Measurements from ENCODE around the gene DOCK2.

The DOCK2 gene

GRCh38 chr5:169939731-169940130, 302.7 kb downstream of the DOCK2 start:
- TF ChIP-seq EZH2phosphoT487 (IDR thresholded peaks at IDR 0.05; ENCODE audit: borderline replicate concordance, low read length), result no peak
- TF ChIP-seq, protein P1, sequence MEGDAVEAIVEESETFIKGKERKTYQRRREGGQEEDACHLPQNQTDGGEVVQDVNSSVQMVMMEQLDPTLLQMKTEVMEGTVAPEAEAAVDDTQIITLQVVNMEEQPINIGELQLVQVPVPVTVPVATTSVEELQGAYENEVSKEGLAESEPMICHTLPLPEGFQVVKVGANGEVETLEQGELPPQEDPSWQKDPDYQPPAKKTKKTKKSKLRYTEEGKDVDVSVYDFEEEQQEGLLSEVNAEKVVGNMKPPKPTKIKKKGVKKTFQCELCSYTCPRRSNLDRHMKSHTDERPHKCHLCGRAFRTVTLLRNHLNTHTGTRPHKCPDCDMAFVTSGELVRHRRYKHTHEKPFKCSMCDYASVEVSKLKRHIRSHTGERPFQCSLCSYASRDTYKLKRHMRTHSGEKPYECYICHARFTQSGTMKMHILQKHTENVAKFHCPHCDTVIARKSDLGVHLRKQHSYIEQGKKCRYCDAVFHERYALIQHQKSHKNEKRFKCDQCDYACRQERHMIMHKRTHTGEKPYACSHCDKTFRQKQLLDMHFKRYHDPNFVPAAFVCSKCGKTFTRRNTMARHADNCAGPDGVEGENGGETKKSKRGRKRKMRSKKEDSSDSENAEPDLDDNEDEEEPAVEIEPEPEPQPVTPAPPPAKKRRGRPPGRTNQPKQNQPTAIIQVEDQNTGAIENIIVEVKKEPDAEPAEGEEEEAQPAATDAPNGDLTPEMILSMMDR (IDR thresholded peaks at IDR 0.05; ENCODE audit: low read depth, low read length, poor library complexity, severe bottlenecking), result no peak
- H3K27me3 ChIP-seq (ENCODE audit: control insufficient read depth, low read length), result no peaks in the 10 kb centered on the region

DNA sequence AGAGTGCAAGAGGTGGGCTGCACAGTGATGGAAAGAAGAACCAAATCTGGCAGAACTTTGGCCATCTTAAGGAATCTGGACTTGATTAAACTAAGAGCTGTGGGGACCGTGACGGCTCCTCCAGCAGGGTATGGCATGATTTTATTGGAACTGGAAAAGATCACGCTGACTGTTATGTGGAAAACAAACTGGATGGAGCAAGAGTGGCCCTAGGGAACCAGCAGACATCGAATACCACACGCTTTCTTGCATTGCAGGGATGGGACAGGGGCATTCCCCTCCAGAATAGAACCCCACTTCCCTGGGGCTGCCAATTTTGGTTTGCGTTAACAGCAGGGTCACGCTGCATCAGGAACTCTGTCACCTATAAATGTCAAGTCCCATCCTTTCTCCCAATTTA, 304.5 kb downstream of the DOCK2 start:
- no peak overlapping the region for H3K27ac ChIP-seq (ENCODE audit: low read depth, low read length)
- H3K27me3 ChIP-seq (ENCODE audit: control insufficient read depth, low read length), result no peaks in the 10 kb centered on the region
- no peaks in the 10 kb centered on the region for H3F3A ChIP-seq (ENCODE audit: control insufficient read depth, insufficient read depth)
- H3K4me3 ChIP-seq (ENCODE audit: low read length), result no peak overlapping the region
- H3K79me2 ChIP-seq (ENCODE audit: control insufficient read depth, low read length), result no peaks in the 10 kb centered on the region
- TF ChIP-seq, protein P1 (IDR thresholded peaks at IDR 0.05; ENCODE audit: low read depth, low read length, poor library complexity, severe bottlenecking), result no peak
- TF ChIP-seq EZH2phosphoT487 (IDR thresholded peaks at IDR 0.05; ENCODE audit: borderline replicate concordance, low read length), result no peak
- no peak overlapping the region for H3K4me2 ChIP-seq (ENCODE audit: low read length)
- no peaks in the 10 kb centered on the region for H4K20me1 ChIP-seq (ENCODE audit: control insufficient read depth, insufficient read depth, low read depth, low read length)
- no peaks in the 10 kb centered on the region for H3K9me2 ChIP-seq (replicated peaks; ENCODE audit: control insufficient read depth, low read length)
- no peaks in the 10 kb centered on the region for H3K4me1 ChIP-seq (ENCODE audit: control insufficient read depth, low read length)
- no peaks in the 10 kb centered on the region for H3K9me3 ChIP-seq (ENCODE audit: control insufficient read depth, insufficient read depth, low read length)
- H3K36me3 ChIP-seq (ENCODE audit: control insufficient read depth, low read length), result no peaks in the 10 kb centered on the region

More at GRCh38 chr5:169939731-169940130, 302.7 kb downstream of the DOCK2 start:
- no peaks in the 10 kb centered on the region for H4K20me1 ChIP-seq (ENCODE audit: control insufficient read depth, insufficient read depth, low read depth, low read length)
- H3K4me2 ChIP-seq (ENCODE audit: low read length), result no peak overlapping the region
- H3K4me3 ChIP-seq (ENCODE audit: low read length), result no peak overlapping the region
- no peaks in the 10 kb centered on the region for H3K9me2 ChIP-seq (replicated peaks; ENCODE audit: control insufficient read depth, low read length)
- H3K4me1 ChIP-seq (ENCODE audit: control insufficient read depth, low read length), result peaks cover 13% of the 10 kb centered on the region
- H3K27ac ChIP-seq (ENCODE audit: low read depth, low read length), result no peak overlapping the region
- no peaks in the 10 kb centered on the region for H3K9me3 ChIP-seq (ENCODE audit: control insufficient read depth, insufficient read depth, low read length)
- H3K79me2 ChIP-seq (ENCODE audit: control insufficient read depth, low read length), result no peaks in the 10 kb centered on the region
- peaks cover under 1% of the 10 kb centered on the region; the same call in 1 of the 2 replicates for H3K36me3 ChIP-seq (ENCODE audit: control insufficient read depth, low read length)
- H3F3A ChIP-seq (ENCODE audit: control insufficient read depth, insufficient read depth), result no peaks in the 10 kb centered on the region

DNA sequence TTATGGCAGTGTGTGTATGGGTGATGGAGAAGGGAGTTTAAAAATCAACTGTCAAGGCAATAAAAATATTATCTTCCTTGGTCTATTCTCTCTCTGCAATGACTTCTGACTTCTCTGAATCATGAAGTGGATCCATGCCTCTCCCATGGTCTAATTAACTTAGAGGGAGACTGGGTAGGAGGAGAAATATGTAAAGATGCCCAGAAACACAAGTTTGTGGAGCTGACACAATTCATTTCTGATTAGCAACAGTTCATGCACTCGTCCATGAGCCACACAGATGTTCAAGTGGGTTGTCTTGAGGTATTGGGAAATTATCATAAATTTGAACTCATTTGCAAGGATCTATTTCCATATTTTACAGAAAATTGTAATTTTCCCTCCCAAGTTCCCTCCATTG, 305.1 kb downstream of the DOCK2 start:
- Histone ChIP-seq H3K4me3 (ENCODE audit: low read length) (no peak overlapping the region), H3K4me1 (ENCODE audit: control insufficient read depth, low read length) (no peaks in the 10 kb centered on the region), H3K36me3 (ENCODE audit: control insufficient read depth, low read length) (peaks cover 3% of the 10 kb centered on the region; the same call in 1 of the 2 replicates), H3F3A (ENCODE audit: control insufficient read depth, insufficient read depth) (no peaks in the 10 kb centered on the region), H3K79me2 (ENCODE audit: control insufficient read depth, low read length) (no peaks in the 10 kb centered on the region), H3K27me3 (ENCODE audit: control insufficient read depth, low read length) (no peaks in the 10 kb centered on the region), H4K20me1 (ENCODE audit: control insufficient read depth, insufficient read depth, low read depth, low read length) (no peaks in the 10 kb centered on the region), H3K9me2 (replicated peaks; ENCODE audit: control insufficient read depth, low read length) (no peaks in the 10 kb centered on the region), H3K9me3 (ENCODE audit: control insufficient read depth, insufficient read depth, low read length) (no peaks in the 10 kb centered on the region), H3K4me2 (ENCODE audit: low read length) (no peak overlapping the region), H3K27ac (ENCODE audit: low read depth, low read length) (no peak overlapping the region)
- TF ChIP-seq EZH2phosphoT487 (IDR thresholded peaks at IDR 0.05; ENCODE audit: borderline replicate concordance, low read length), result no peak
- TF ChIP-seq, protein P1 (IDR thresholded peaks at IDR 0.05; ENCODE audit: low read depth, low read length, poor library complexity, severe bottlenecking), result no peak

Data from DOHH2 (cell line).